Measurements from ENCODE around the gene UNC13B.

- no peak for TF ChIP-seq SUZ12 (IDR thresholded peaks at IDR 0.05; ENCODE audit: extremely low read depth, insufficient read depth, insufficient read length)
- no peak for TF ChIP-seq ZNF274 (IDR thresholded peaks at IDR 0.05; ENCODE audit: low read depth, low read length)
- no peak for TF ChIP-seq YY1 (IDR thresholded peaks at IDR 0.05; ENCODE audit: insufficient read depth, insufficient read length)
These were observed 179.2 kb downstream of the UNC13B start for GRCh38 chr9:35341021-35341420.
